GM18511 (cell line): ENCODE results near the gene AKIP1.
"Not testable (repeated sequence)": the region's sequence is repeated elsewhere in the genome, so short reads cannot be mapped to it uniquely, and the experiment has no call there.

ENCODE experiments used
- ATAC-seq: cut with Tn5 transposase; IDR thresholded peaks from one replicate; pipeline ENCODE4 v1.9.1; 2021; ENCODE audit warnings: mild to moderate bottlenecking, moderate library complexity; ENCODE audit not compliant: unreplicated experiment

AKIP1 gene

DNA sequence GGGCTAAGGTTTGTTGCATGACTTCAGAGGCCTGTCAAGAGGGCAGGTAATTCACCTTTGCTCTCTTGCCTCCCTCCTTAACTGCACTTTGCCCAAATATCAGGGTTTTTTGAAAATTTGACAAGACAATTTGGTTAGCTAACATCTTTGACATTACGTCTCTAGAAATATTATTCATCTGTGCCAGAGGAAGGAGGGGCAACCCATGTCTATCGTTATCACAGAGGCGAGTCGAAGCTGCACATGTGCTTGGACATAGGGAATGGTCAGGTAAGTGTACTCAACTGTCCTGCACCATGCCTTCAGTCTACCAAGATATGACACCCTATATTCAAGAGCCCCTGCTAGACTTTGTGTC is 3.7 kb downstream of the AKIP1 start:
- no peak for ATAC-seq

DNA sequence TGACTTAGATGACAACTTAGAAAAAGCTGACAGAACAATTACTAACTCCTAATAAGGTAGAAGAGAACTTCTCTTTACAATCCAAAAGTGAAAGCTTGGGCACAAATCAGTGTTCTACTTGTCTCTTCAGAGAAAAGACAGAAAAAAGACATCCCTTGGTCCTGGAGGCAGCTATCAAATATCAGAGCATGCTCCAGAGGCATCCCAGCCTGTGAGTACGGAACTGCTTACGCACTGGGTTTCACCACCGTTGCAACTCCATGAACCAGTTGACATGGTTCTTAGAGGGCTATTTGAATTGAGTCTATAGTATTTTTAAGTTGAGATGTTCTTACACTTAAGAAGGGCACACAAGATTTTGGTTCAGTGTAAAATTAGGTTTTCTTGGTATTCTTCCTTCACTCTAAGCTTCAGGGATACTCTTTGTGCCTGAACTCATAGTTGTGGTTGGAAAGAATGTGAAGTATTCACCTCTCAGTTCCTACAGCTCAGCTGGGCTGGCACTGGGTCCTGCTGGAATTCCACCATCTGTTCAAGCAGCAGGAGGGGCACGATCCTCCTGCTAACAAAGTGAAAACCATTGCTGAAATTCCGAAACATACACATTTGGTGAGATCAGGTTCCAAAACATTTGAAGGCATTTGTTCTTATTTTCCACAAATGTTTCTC is 6.3 kb downstream of the AKIP1 start:
- no peak for ATAC-seq

DNA sequence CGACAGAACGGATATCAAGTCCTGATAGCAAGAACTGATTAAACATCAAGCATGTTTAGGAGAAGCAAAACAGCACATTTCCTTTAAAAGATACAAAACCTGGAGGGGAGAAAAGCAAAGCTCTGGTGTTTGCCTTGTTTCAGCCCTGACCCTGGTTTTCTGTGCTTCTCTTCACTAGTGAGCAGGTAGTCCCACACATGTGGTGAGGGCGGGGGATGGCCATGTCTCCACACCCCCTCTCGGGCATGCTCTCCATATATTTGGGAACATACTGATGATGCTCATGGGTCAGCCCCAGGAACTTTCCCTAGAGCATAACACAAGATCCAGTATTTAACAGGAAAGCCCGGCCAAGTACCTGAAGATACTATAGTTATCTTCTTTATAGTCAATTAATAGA is 11.7 kb downstream of the AKIP1 start:
- ATAC-seq = no peak

DNA sequence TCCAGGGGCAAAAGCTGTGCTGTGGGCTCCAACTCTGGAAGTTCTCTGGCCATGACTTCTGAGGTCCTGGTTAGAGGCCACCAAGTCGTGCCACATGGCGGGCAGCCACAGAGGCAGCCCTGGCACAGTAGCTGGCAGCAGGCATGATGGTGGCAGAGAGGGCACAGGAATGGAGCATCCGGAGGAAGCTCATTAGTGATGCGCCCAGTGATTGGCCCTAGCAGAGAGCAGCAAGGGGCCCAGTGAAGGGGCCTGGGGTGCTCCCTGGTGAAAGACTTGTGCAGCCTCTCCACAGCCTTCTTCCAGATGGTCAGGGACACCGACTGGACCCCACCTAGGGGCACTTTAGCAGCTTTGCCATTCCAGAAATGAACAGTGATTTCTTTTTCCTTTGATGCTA is 14.7 kb downstream of the AKIP1 start:
- ATAC-seq = no peak

DNA sequence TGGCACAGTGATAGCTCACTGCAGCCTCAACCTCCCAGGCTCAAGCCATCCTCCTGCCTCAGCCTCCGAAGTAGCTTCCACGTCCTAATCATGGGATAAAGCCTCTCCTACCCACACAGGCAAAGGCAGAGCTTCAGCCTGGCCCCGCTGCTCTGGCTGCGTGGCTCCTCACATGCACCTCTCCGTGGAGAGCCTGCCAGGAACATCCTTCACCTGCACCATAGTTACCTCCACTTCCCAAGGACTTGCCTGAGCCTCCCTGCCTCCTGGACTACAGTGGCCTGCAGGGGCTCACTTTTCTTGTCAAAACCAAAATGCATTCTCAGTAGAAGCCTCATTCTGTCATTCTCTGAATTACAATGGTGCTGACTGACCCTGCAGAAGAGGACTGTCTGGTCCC is 15.2 kb downstream of the AKIP1 start:
- ATAC-seq = no peak

DNA sequence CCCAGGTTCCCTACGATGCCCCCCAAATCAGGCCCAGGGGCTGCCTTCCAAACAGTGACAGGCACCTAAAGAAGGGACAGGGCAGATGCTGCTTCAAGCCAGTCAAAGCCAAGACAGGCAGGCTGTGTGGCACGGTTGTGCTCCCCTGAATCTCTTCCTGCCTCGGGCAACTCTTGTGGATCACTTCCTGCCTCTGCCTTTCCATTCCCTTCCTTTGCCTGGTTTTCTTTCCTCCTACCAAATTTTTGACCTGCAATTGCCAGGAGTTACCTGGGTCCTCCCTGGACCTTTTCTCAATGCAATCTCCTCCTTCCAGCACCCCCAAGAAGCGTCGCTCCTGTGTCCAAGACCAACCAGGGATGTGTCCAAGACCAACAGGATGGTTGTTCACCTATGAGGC is 16.2 kb downstream of the AKIP1 start:
- ATAC-seq = no peak

DNA sequence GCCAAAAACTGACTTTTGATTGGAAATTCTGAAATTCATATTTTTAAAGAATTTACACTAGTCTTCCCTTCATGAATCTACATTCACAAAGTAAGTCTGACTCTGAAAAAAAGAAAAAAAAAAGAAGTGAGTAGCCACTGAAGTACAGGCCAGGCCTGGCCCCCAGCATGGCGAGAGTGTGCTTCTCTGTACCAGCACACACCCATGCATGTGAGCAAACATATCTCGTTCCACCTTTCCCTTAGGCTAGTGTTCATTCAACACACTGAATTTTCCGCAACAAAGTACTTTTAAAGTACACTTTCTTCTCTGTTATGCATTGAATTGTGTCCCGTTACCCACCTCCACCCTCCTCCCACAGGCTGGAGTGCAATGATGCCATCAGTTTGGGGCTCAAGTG is 17.2 kb downstream of the AKIP1 start:
- ATAC-seq = no peak

DNA sequence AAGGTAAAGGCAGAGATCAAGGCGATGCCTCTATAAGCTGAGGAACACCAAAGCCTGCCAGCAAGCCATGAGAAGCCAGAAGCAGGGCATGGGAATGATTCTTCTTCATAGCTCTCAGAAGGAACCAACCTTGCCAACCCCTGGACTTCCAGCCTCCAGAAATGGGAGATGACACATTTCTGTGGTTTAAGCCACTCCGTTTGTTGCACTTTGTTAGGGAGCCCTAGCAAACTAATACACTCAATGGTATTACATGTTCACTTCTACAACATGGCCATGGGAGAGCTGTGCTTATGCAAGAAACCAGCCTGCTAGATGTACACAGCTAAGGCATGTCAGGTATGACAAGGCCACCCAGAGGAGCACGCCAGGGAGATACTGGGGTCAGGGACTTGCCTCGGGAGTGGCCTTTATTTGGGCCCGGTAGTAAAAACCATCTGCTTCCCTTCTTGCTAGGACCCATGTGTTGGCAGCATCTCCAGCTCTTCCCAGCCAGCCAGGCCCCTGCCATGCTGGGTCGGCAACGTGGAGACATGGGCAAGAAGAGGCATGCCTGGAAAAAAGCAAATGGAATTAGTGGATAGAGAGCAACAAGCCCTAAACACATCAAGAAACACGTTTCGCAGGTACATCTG is 18.1 kb downstream of the AKIP1 start:
- no peak for ATAC-seq

DNA sequence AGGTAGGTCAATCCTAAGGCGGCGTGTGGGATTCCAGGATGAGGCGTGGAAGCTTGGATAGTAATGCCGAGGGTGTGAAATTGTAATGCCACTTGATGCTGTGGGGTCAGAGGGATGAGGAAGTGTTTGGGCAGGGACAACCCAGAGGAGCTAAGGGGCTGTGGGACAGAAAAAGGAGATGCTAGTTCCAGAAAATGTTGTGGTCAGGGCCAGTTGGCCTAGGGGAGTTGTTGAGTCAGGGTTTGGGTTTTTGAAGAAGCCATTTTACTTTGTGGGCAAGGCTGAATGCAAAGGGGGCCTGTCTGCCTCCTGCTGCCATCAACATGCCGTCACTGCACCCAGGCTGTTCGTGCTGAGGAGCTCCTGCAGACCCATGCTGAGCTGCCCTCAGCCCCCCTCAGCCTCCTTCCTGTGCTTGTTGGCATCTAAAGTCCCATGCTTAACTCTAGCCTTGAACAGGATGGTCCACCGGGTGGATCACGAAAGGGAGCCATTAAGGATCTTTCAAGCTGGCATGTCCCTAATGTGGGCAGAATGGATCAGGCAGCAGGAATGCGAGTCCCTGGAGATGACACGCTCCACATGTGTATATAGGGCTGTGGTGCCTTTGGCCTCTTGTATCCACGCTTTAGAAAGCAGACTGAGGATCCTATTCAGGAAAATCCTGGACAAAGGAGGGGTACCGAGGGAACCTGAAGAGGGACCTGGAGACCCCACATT is 19.6 kb downstream of the AKIP1 start:
- ATAC-seq = no peak

DNA sequence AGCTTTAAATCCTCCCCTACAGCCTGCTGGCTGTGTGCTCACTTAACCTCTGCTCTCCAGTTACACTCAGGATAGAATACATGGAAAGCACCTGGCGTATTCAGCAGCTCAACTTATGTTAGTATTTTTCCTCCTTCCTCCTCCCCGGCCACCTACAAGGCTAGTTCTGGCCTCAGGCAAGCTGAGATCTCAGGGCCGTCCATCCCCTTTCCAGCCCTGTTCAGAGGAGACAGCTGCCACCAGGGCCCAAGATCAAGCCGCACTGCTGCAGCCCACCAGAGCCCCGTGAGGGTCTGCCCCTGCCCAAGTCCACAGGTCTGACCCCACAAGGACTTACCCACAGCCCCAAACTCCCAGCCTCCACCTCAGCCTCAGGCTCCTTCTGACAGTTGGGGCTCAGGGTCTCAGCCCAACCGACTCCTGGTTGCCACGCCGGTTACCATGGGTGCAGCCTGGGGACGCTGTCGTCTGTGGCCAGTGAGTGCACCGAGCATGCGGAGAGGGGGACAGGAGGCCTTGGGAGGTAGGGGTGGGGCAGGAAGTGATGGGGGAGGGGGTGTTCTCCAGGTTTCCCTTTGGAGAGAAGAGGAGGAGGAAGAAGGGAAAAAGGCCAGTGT is 21.7 kb downstream of the AKIP1 start, which contains the start of gene C11orf16:
TSS of gene C11orf16 (minus strand) at position 384 of the 617 bp plus-strand sequence. CDS start 639 bp downstream, outside the sequence.
- ATAC-seq = no peak

DNA sequence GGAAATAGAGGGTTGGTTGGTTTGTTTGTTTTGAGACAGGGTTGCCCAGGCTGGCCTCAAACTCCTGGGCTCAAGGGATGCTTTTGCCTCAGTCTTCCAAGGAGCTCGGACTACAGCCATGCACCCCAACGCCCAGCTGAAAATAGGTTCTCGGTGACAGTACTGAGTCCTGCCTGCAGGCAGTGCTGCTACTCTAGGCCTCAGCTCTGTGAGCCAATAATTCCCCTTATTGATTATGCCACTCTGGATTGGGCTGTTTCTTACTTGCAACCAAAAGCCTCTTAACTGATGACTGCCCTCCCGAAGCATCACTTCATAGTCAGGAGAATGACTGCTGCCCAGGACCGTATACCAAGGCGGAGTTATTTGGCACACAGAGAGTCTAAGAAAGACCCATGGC is 22.9 kb downstream of the AKIP1 start:
- no peak for ATAC-seq

DNA sequence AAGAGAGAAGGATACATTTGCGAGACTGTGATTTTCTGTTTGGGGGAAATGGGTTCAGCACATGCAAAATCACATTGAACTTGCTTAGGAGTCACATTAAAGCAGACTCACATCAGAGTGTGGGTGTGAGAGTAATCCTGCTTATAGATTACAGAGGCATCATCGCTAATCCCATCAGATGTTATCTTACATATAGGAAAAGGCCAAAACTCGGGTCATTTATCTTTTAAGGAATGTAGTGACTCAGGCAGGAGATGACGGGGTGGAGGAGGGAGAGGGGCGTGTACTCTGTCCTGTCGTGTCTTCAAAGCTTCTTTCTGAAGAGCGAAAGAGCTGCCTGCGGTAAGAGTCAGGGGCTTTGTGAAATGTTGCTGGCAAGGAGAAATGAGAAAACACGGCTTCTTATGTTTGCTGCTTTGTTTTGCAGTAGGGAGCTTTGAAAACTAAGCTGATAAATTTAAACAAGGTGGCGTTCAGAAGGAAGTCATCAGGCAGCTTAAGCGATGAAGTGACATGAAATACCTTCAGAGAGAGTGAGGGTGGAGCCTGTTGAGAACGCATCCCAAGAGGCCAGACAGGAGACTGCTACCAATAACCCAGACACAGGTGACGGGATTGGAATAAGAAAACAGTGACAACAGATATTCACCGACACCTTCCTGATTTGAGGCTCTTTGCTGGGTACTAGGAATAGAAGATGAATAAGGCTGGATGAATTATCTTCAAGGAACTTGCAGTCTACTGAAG is 23.9 kb downstream of the AKIP1 start:
- no peak for ATAC-seq

DNA sequence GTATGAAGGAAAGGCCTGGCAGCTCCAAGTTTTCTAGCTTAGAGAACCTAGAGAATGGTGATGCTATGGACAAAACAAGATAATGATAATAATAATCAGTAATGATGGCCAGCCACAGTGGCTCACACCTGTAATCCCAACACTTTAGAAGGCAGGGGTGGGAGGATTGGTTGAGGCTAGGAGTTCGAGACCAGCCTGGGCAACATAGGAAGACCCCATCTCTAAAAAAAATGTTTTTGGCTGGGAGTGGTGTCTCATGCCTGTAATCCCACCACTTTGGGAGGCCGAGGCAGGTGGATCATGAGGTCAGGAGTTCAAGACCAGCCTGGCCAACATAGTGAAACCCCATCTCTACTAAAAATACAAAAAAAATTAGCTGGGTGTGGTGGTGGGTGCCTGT is 24.8 kb downstream of the AKIP1 start:
- ATAC-seq = not testable (repeated sequence)

DNA sequence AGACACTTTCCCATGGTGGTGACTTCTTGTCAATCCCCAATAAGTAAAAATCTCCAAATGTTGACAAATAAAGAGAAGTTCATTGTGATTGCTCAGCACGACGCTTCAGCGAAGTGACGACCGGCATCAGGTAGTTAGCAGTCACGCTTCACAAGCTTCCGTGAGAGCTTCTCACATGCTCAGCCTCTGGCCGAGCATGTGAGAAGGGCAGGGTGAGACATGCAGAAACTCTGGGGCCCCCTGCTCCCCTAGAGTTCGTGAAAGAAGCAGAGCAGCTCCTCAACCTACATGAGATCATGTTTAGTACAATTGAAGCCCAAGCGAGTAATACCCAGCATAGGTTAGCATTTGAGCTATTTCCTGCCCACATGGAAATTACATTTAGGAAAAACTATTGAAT is 26.2 kb downstream of the AKIP1 start:
- ATAC-seq = no peak

DNA sequence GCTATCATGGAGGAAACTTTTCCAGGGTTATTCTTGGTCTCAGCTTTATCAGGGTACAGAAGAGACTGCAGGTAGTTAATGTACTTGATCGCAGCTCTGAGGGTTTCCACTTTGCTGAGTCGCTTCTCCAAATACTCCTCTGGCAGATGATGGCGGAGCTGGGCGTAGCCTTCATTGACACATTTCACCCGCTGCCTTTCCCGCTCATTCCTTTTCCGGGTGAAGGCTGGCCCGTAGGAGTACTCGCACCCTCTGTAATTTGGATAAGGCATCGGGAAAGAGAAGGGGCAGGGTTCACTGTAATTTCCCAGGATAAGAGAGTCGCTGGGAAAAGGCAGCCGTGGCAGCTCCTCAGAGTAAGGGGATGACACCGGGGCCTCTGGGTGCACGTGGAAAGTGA is 26.7 kb downstream of the AKIP1 start:
- ATAC-seq = no peak

DNA sequence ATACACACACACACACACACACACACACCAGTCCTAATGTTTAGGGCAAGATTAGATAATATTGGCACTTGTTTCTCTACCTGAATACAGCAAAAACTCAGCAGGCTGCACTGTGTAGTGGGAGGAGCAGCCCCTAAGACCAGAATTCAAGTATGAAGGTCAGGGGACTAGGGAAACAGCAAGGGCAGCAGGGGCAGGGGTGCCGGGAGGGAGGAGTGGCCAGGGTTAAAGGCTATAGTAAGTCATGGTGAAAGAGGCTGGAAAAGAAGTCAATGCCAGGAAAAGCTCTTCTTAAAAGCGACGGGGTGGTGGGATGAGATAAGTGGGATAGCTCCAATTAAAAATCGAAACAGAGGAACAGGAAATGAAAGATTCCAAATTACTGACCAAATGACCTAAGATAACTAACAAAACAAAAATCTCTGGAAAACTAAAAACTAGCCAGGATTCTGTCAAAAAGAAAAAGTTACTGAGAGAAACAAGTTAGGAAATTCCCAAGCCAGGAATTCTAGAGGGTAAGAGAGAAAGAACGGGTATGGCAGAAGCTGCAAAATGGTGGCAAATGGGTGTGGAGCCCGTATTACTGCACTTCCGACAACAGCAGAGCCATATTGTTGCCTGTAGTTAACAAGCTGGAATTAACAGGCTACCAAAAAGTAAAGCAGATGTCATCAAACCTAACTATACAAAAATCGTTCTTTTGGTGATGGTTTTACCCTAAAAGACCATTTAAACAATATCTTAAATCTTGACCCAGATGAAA is 30.5 kb downstream of the AKIP1 start:
- no peak for ATAC-seq

DNA sequence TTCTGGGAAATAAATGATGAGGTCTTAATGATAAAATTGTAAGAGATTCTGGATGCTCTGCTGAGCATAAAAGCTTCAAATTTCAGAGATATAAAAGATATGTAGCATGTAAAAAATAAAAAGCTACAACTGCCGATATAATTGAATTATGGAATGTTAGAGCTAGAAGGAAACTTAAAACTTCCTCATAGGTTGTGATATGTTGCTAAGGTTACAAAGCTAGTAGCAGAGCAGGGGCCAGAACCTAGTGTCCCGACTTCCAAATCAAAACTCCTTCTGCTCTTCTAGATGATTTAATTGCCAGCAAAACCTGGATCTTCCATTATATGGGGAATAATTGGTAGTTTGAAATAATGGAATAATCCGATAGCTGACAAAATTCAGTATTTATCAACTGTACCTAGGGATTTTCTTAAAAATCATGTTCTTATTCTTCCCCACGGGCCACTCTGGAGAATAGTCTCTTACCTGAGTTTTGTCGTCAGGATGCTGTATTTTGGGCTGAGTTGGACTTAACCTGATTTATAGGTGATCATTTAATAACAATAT is 31.6 kb downstream of the AKIP1 start, which contains the start of gene ASCL3:
TSS of gene ASCL3 (minus strand) at position 499 of the 549 bp plus-strand sequence. CDS start 4,855 bp downstream, outside the sequence.
- ATAC-seq = no peak

DNA sequence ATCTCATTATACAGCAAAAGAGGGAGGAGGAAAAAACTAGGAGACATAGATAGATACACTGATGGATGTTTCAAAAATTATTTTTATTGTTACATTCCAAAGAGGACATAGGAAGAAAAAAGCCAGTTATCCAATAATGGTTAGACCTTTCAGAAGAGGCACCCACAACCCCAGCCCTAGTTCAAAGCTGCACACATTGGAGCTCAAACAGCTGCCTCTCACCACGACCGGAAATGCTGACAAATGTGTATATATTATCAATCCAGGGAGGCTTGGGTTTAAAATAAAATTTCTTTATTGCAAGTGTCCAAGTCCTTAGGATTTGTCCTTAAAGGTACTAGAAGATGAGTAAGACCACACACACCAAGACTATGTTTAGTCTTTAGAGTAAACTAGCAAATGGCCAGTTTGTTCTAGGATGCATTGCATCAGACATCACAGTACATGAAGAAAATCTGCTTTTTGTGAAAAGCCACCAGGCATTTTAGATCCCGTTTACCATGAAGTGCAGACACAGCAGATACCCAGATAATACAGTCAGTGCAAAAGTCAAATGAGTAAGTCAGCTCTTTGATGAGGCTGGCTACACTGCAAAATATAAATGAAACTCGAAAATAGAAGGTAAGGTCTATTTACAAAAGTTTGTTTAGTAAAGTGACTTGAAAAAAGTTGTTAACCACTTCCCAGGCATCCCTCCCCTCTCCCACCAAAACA is 36.4 kb downstream of the AKIP1 start:
- ATAC-seq = no peak

DNA sequence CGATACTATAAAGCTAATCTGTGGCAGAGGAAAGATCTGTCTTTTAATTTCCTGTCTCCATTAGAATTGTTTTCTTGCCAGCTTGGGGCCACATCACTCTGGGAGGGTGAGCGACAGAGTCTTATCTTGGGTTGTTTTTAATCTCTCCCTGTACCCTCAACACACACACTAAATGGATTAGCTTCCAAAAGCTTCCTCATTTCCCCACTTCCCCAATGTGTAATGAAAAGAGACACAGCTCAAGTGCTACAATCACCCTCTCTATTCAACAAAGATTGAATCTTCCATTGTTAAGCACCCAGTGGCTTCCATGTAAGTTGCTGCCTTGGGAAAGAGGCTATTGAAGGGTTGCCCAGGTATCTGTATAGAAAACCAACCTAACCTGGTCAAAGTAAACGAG is 37.9 kb downstream of the AKIP1 start:
- no peak for ATAC-seq
